ENCODE data around the gene CACHD1.

DNA sequence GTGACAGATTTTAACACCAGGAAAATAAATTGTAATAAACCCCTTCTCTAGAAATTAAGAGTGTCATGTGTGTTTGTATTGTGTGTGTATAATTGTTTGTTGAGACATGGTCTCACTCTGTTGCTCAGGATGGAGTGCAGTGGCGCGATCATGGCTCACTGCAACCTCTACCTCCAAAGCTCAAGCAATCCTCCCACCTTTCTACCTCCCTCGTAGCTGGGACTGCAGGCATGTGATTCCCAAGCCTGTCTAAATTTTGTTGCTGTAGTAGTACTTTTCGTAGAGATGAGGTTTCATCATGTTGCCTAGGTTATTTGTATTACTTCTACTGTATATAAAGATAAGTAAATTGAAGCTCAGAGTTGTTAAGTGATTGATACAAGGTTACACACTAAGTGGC, 206.5 kb downstream of the CACHD1 start:
- TF ChIP-seq, protein P1, sequence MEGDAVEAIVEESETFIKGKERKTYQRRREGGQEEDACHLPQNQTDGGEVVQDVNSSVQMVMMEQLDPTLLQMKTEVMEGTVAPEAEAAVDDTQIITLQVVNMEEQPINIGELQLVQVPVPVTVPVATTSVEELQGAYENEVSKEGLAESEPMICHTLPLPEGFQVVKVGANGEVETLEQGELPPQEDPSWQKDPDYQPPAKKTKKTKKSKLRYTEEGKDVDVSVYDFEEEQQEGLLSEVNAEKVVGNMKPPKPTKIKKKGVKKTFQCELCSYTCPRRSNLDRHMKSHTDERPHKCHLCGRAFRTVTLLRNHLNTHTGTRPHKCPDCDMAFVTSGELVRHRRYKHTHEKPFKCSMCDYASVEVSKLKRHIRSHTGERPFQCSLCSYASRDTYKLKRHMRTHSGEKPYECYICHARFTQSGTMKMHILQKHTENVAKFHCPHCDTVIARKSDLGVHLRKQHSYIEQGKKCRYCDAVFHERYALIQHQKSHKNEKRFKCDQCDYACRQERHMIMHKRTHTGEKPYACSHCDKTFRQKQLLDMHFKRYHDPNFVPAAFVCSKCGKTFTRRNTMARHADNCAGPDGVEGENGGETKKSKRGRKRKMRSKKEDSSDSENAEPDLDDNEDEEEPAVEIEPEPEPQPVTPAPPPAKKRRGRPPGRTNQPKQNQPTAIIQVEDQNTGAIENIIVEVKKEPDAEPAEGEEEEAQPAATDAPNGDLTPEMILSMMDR (IDR thresholded peaks at IDR 0.05; ENCODE audit: insufficient read depth, low read length), result no peak
- TF ChIP-seq POLR2AphosphoS5 (IDR thresholded peaks at IDR 0.05; ENCODE audit: low read depth) (no peak), GABPA (IDR thresholded peaks at IDR 0.05; ENCODE audit: low read depth) (no peak), SPI1 (IDR thresholded peaks at IDR 0.05; ENCODE audit: borderline replicate concordance, low read depth) (no peak)
- TF ChIP-seq, protein P2, sequence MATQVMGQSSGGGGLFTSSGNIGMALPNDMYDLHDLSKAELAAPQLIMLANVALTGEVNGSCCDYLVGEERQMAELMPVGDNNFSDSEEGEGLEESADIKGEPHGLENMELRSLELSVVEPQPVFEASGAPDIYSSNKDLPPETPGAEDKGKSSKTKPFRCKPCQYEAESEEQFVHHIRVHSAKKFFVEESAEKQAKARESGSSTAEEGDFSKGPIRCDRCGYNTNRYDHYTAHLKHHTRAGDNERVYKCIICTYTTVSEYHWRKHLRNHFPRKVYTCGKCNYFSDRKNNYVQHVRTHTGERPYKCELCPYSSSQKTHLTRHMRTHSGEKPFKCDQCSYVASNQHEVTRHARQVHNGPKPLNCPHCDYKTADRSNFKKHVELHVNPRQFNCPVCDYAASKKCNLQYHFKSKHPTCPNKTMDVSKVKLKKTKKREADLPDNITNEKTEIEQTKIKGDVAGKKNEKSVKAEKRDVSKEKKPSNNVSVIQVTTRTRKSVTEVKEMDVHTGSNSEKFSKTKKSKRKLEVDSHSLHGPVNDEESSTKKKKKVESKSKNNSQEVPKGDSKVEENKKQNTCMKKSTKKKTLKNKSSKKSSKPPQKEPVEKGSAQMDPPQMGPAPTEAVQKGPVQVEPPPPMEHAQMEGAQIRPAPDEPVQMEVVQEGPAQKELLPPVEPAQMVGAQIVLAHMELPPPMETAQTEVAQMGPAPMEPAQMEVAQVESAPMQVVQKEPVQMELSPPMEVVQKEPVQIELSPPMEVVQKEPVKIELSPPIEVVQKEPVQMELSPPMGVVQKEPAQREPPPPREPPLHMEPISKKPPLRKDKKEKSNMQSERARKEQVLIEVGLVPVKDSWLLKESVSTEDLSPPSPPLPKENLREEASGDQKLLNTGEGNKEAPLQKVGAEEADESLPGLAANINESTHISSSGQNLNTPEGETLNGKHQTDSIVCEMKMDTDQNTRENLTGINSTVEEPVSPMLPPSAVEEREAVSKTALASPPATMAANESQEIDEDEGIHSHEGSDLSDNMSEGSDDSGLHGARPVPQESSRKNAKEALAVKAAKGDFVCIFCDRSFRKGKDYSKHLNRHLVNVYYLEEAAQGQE (IDR thresholded peaks at IDR 0.05; ENCODE audit: insufficient replicate concordance, low read depth), result no peak

Data from HL-60 (cell line).